Mesenchymal stem cell (in vitro differentiated cells and primary cell): Measurements from ENCODE around the gene TBC1D16.

Experiments
- DNase-seq: peaks from one replicate; pipeline ENCODE4 v3.0.0-alpha.2; 2013
- H2AFZ ChIP-seq: one replicate; pipeline ENCODE4 v1.6.1; 2013; ENCODE audit warnings: low read depth, mild to moderate bottlenecking, control low read depth, inconsistent platforms, low read length, moderate library complexity
- H2AK5ac ChIP-seq: 2 replicates; pipeline ENCODE4 v1.6.1; 2013; ENCODE audit warnings: low read length, moderate library complexity, mild to moderate bottlenecking, inconsistent platforms; ENCODE audit not compliant: severe bottlenecking
- H2BK120ac ChIP-seq: one replicate; pipeline ENCODE4 v1.6.1; 2013; ENCODE audit warnings: low read depth, mild to moderate bottlenecking, inconsistent platforms, low read length, moderate library complexity
- H2BK12ac ChIP-seq, 2 experiments: one replicate each; pipeline ENCODE4 v1.6.1; 2013; ENCODE audit warnings: inconsistent platforms in 2 of 2, low read length in 2 of 2, mild to moderate bottlenecking in 2 of 2, moderate library complexity in 2 of 2, control low read depth in 1 of 2
- H2BK15ac ChIP-seq: one replicate; pipeline ENCODE4 v1.6.1; 2013; ENCODE audit warnings: mild to moderate bottlenecking, low read depth, inconsistent platforms; ENCODE audit not compliant: poor library complexity, severe bottlenecking
- H2BK5ac ChIP-seq: 2 replicates; pipeline ENCODE4 v1.6.1; 2013; ENCODE audit warnings: low read depth, mild to moderate bottlenecking, low read length, control low read depth, inconsistent platforms; ENCODE audit not compliant: poor library complexity, severe bottlenecking
- H3K14ac ChIP-seq, 2 experiments: one replicate each; pipeline ENCODE4 v1.6.1; 2013; ENCODE audit warnings: inconsistent platforms in 2 of 2, low read length in 2 of 2, control low read depth in 1 of 2, mild to moderate bottlenecking in 1 of 2, moderate library complexity in 1 of 2
- H3K18ac ChIP-seq, 2 experiments: one replicate each; pipeline ENCODE4 v1.6.1; 2013; ENCODE audit warnings: inconsistent platforms in 2 of 2, low read length in 2 of 2, control low read depth in 1 of 2, low read depth in 1 of 2, mild to moderate bottlenecking in 1 of 2
- H3K23ac ChIP-seq, 2 experiments: one replicate each; pipeline ENCODE4 v1.6.1; 2013; ENCODE audit warnings: inconsistent platforms in 2 of 2, low read length in 2 of 2, mild to moderate bottlenecking in 2 of 2, moderate library complexity in 2 of 2, control low read depth in 1 of 2
- H3K27ac ChIP-seq: 2 replicates; pipeline ENCODE4 v1.5.1; 2013; ENCODE audit warnings: mild to moderate bottlenecking, moderate library complexity, low read length, control low read depth, inconsistent platforms; ENCODE audit not compliant: poor library complexity, severe bottlenecking
- H3K27me3 ChIP-seq, 2 experiments: 2 replicates each; pipeline versions ENCODE4 v1.6.1 to v1.7.0; 2013; ENCODE audit warnings: low read length in 2 of 2, mild to moderate bottlenecking in 2 of 2, moderate library complexity in 2 of 2, control low read depth in 1 of 2, inconsistent platforms in 1 of 2; ENCODE audit not compliant: control insufficient read depth in 1 of 2, insufficient read depth in 1 of 2
- H3K36me3 ChIP-seq, 2 experiments: 2 replicates each; pipeline versions ENCODE4 v1.6.1 to v1.7.0; 2013; ENCODE audit warnings: low read length in 2 of 2, control low read depth in 1 of 2, inconsistent platforms in 1 of 2, low read depth in 1 of 2, mild to moderate bottlenecking in 1 of 2; ENCODE audit not compliant: insufficient read depth in 2 of 2, control insufficient read depth in 1 of 2
- H3K4ac ChIP-seq, 2 experiments: one replicate each; pipeline ENCODE4 v1.6.1; 2013; ENCODE audit warnings: inconsistent platforms in 2 of 2, low read length in 2 of 2, mild to moderate bottlenecking in 2 of 2, moderate library complexity in 2 of 2, control low read depth in 1 of 2, low read depth in 1 of 2
- H3K4me1 ChIP-seq: 2 replicates; pipeline ENCODE4 v1.6.1; 2013; ENCODE audit warnings: low read depth, low read length, control low read depth; ENCODE audit not compliant: control insufficient read depth, insufficient read depth
- H3K4me2 ChIP-seq: 2 replicates; pipeline ENCODE4 v1.6.1; 2013; ENCODE audit warnings: low read length, mild to moderate bottlenecking, inconsistent platforms; ENCODE audit not compliant: poor library complexity, severe bottlenecking
- H3K4me3 ChIP-seq, 2 experiments: 2 replicates each; pipeline versions ENCODE4 v1.5.1 to v1.7.0; 2013; ENCODE audit warnings: low read length in 2 of 2, mild to moderate bottlenecking in 2 of 2, control low read depth in 1 of 2, low read depth in 1 of 2; ENCODE audit not compliant: insufficient read depth in 1 of 2
- H3K79me1 ChIP-seq: replicated peaks from 2 replicates; pipeline ENCODE4 v1.6.1; 2013; ENCODE audit warnings: mild to moderate bottlenecking, control low read depth, low read length, inconsistent platforms; ENCODE audit not compliant: poor library complexity, severe bottlenecking
- H3K9ac ChIP-seq: 2 replicates; pipeline ENCODE4 v1.7.0; 2013; ENCODE audit warnings: mild to moderate bottlenecking, low read length, moderate library complexity
- H3K9me3 ChIP-seq: 2 replicates; pipeline ENCODE4 v1.7.0; 2013; ENCODE audit warnings: mild to moderate bottlenecking, low read length; ENCODE audit not compliant: control insufficient read depth
- H4K8ac ChIP-seq: one replicate; pipeline ENCODE4 v1.6.1; 2013; ENCODE audit warnings: inconsistent platforms, mild to moderate bottlenecking, low read length, moderate library complexity
- H4K91ac ChIP-seq: one replicate; pipeline ENCODE4 v1.6.1; 2013; ENCODE audit warnings: mild to moderate bottlenecking, low read length, inconsistent platforms
- WGBS: methylation state at CpG from one replicate; pipeline ENCODE4 v1.1.7; 2013; ENCODE audit warnings: mixed read lengths; 5-methylcytosine and 5-hydroxymethylcytosine counted together

The TBC1D16 gene

GRCh38 chr17:79925242-79925957, 110.3 kb downstream of the TBC1D16 start:
- Histone ChIP-seq H2AFZ (no peak overlapping the region), H2BK12ac (no peak overlapping the region), H2BK15ac (no peak overlapping the region), H3K14ac (no peak overlapping the region), H2BK120ac (no peak overlapping the region), H3K4me1 (peaks cover 5% of the 10 kb centered on the region), H4K91ac (no peak overlapping the region), H2BK5ac (no peak overlapping the region), H3K27ac (no peak overlapping the region), H3K4me2 (no peak overlapping the region), H3K18ac (no peak overlapping the region), H3K27me3 (peaks cover 68 to 86% of the 10 kb centered on the region in 2 experiments), H3K9me3 (no peaks in the 10 kb centered on the region), H4K8ac (no peak overlapping the region), H3K4ac (no peak overlapping the region), H2AK5ac (no peak overlapping the region), H3K79me1 (no peaks in the 10 kb centered on the region), H3K4me3 (no peak overlapping the region), H3K36me3 (no peaks in the 10 kb centered on the region), H3K9ac (no peak overlapping the region), H3K23ac (no peak overlapping the region)
- no peak for DNase-seq
- 88% methylated on average over 24 of the region's 29 CpGs for WGBS

- Histone ChIP-seq H2BK120ac (no peak overlapping the region), H3K18ac (no peak overlapping the region), H3K23ac (no peak overlapping the region), H3K9ac (no peak overlapping the region), H3K4me1 (no peaks in the 10 kb centered on the region), H4K91ac (no peak overlapping the region), H3K14ac (no peak overlapping the region), H2BK15ac (no peak overlapping the region), H2AFZ (no peak overlapping the region), H2AK5ac (no peak overlapping the region), H2BK12ac (no peak overlapping the region), H3K27me3 (peaks cover 67 to 89% of the 10 kb centered on the region in 2 experiments), H3K27ac (no peak overlapping the region), H3K79me1 (no peaks in the 10 kb centered on the region), H3K9me3 (no peaks in the 10 kb centered on the region), H3K36me3 (no peaks in the 10 kb centered on the region), H3K4ac (no peak overlapping the region), H3K4me2 (no peak overlapping the region), H2BK5ac (no peak overlapping the region), H4K8ac (no peak overlapping the region), H3K4me3 (no peak overlapping the region)
- no peak for DNase-seq
- 87% methylated on average over 3 of the region's 3 CpGs for WGBS
Observed at GRCh38 chr17:79924639-79924976, 111.1 kb downstream of the TBC1D16 start.

GRCh38 chr17:79923974-79924638, 111.6 kb downstream of the TBC1D16 start:
- no peak overlapping the region for H2AFZ ChIP-seq
- peaks cover 67 to 89% of the 10 kb centered on the region in 2 experiments for H3K27me3 ChIP-seq
- peak overlapping the region; percentile 46 for H2BK15ac ChIP-seq
- no peaks in the 10 kb centered on the region for H3K9me3 ChIP-seq
- H4K8ac ChIP-seq = no peak overlapping the region
- no peaks in the 10 kb centered on the region for H3K4me1 ChIP-seq
- no peak overlapping the region for H3K9ac ChIP-seq
- no peak overlapping the region for H3K27ac ChIP-seq
- H2BK5ac ChIP-seq = no peak overlapping the region
- H3K4ac ChIP-seq = no peak overlapping the region
- H4K91ac ChIP-seq = peak overlapping the region; percentile 43
- H2AK5ac ChIP-seq = no peak overlapping the region
- no peak overlapping the region for H3K14ac ChIP-seq
- H2BK12ac ChIP-seq = no peak overlapping the region
- no peak overlapping the region for H3K18ac ChIP-seq
- H3K4me3 ChIP-seq = no peak overlapping the region
- no peak overlapping the region for H3K23ac ChIP-seq
- no peaks in the 10 kb centered on the region for H3K79me1 ChIP-seq
- peak; percentile 41 for DNase-seq
- no peak overlapping the region for H3K4me2 ChIP-seq
- H3K36me3 ChIP-seq = no peaks in the 10 kb centered on the region
- H2BK120ac ChIP-seq = no peak overlapping the region
- WGBS = 57% methylated on average over 16 of the region's 16 CpGs

GRCh38 chr17:79922798-79923197, 112.9 kb downstream of the TBC1D16 start:
- Histone ChIP-seq H2BK120ac (no peak overlapping the region), H3K4me1 (no peaks in the 10 kb centered on the region), H2AFZ (no peak overlapping the region), H2BK15ac (no peak overlapping the region), H2BK5ac (no peak overlapping the region), H2AK5ac (no peak overlapping the region), H2BK12ac (no peak overlapping the region), H3K23ac (no peak overlapping the region), H3K4me2 (no peak overlapping the region), H3K27ac (no peak overlapping the region), H3K14ac (no peak overlapping the region), H3K36me3 (no peaks in the 10 kb centered on the region), H3K18ac (no peak overlapping the region), H3K4ac (no peak overlapping the region), H3K9me3 (no peaks in the 10 kb centered on the region), H3K4me3 (no peak overlapping the region), H4K8ac (no peak overlapping the region), H3K9ac (no peak overlapping the region), H3K27me3 (peaks cover 65 to 89% of the 10 kb centered on the region in 2 experiments), H4K91ac (no peak overlapping the region), H3K79me1 (no peaks in the 10 kb centered on the region)
- 83% methylated on average over 11 of the region's 12 CpGs for WGBS
- DNase-seq = no peak
